GM23338 (cell line): Measurements from ENCODE around the gene SCUBE2.

ENCODE experiments used
- CREB1 ChIP-seq: fragments of 250-450 bp; sonication (Bioruptor Pico); IDR thresholded peaks from 2 replicates; pipeline ENCODE4 v1.5.0; 2020; ENCODE audit warnings: low read depth, mild to moderate bottlenecking, moderate library complexity
- CTCF ChIP-seq, 2 experiments: fragments of 200-600 bp in 1 of 2; sonication (generic) in 1 of 2; conservative IDR thresholded peaks; 2 replicates each; pipeline versions ENCODE4 v1.5.1 to v1.6.1; 2016 to 2017; ENCODE audit warnings: antibody characterized with exemption in 2 of 2, low read depth in 2 of 2, mild to moderate bottlenecking in 2 of 2, moderate library complexity in 1 of 2
- ETS1 ChIP-seq: IDR thresholded peaks from 2 replicates; pipeline ENCODE4 v1.6.1; 2016; ENCODE audit warnings: antibody characterized with exemption
- EZH2 ChIP-seq: fragments of 200-600 bp; sonication (generic); IDR thresholded peaks from one replicate; pipeline ENCODE4 v1.8.0; 2017; ENCODE audit warnings: antibody characterized with exemption, mild to moderate bottlenecking, low read depth; ENCODE audit not compliant: unreplicated experiment
- EZH2phosphoT487 ChIP-seq: fragments of 200-600 bp; sonication (generic); IDR thresholded peaks from one replicate; pipeline ENCODE4 v1.8.1; 2018; ENCODE audit warnings: antibody characterized with exemption; ENCODE audit not compliant: unreplicated experiment
- NANOG ChIP-seq: IDR thresholded peaks from 2 replicates; pipeline ENCODE4 v1.6.1; 2016; ENCODE audit warnings: antibody characterized with exemption, borderline replicate concordance
- POLR2AphosphoS5 ChIP-seq: IDR thresholded peaks from 2 replicates; pipeline ENCODE4 v1.6.1; 2016; ENCODE audit warnings: antibody characterized with exemption, low read depth
- REST ChIP-seq: IDR thresholded peaks from one replicate; pipeline ENCODE4 v1.6.1; 2018; ENCODE audit warnings: antibody characterized with exemption; ENCODE audit not compliant: unreplicated experiment
- ZNF114 ChIP-seq: fragments of 250-450 bp; sonication (Bioruptor Pico); IDR thresholded peaks from 2 replicates; pipeline ENCODE4 v1.5.0; 2020; ENCODE audit warnings: mild to moderate bottlenecking, moderate library complexity

GRCh38 chr11:9003573-9004182 lies 87.7 kb downstream of the SCUBE2 start, which contains the start of gene NRIP3:
- TF ChIP-seq CTCF (conservative IDR thresholded peaks at IDR 0.05; ENCODE audit: low read depth in 2 of 2), result no peak
- peak; percentile 64 for TF ChIP-seq EZH2
- no peak for TF ChIP-seq EZH2phosphoT487
- TF ChIP-seq ETS1, result no peak
- TF ChIP-seq REST, result no peak
- no peak for TF ChIP-seq NANOG
- TF ChIP-seq POLR2AphosphoS5, result no peak; the same call in none of the 2 replicates
- peak; percentile 81 for TF ChIP-seq CREB1
- TF ChIP-seq ZNF114 (CRISPR knock-in tag), result no peak
